BE2C (cell line): ENCODE results near the gene BST1.
A peak's percentile ranks its signal among the peaks of the same experiment; 100 is the strongest.

Experiments
- DNase-seq: peaks from one replicate; pipeline ENCODE4 v3.0.0-alpha.2; 2020
- H3K27me3 ChIP-seq: fragments of 250-450 bp; sonication (Bioruptor Pico); 2 replicates; pipeline ENCODE4 v1.5.1; 2020; ENCODE audit warnings: mild to moderate bottlenecking
- H3K36me3 ChIP-seq: fragments of 250-450 bp; sonication (Bioruptor Pico); 2 replicates; pipeline ENCODE4 v1.5.1; 2020; ENCODE audit warnings: mild to moderate bottlenecking
- H3K4me1 ChIP-seq: fragments of 250-450 bp; sonication (Bioruptor Pico); 2 replicates; pipeline ENCODE4 v1.5.1; 2020
- H3K4me3 ChIP-seq: 2 replicates; pipeline ENCODE4 v1.5.1; 2011; ENCODE audit warnings: low read depth, low read length
- H3K9me3 ChIP-seq: fragments of 250-450 bp; sonication (Bioruptor Pico); 2 replicates; pipeline ENCODE4 v1.5.1; 2020
- TF ChIP-seq, protein P1 (sequence below): IDR thresholded peaks from 2 replicates; pipeline ENCODE4 v1.5.1; 2012; ENCODE audit warnings: mild to moderate bottlenecking, low read depth, low read length

Gene BST1

GRCh38 chr4:15656038-15656470 is 46.8 kb upstream of the BST1 start:
- Histone ChIP-seq H3K9me3 (no peaks in the 10 kb centered on the region), H3K27me3 (no peaks in the 10 kb centered on the region), H3K36me3 (no peaks in the 10 kb centered on the region), H3K4me1 (peaks cover 5% of the 10 kb centered on the region), H3K4me3 (peak overlapping the region; percentile 54)
- no peak for DNase-seq
- TF ChIP-seq, protein P1, sequence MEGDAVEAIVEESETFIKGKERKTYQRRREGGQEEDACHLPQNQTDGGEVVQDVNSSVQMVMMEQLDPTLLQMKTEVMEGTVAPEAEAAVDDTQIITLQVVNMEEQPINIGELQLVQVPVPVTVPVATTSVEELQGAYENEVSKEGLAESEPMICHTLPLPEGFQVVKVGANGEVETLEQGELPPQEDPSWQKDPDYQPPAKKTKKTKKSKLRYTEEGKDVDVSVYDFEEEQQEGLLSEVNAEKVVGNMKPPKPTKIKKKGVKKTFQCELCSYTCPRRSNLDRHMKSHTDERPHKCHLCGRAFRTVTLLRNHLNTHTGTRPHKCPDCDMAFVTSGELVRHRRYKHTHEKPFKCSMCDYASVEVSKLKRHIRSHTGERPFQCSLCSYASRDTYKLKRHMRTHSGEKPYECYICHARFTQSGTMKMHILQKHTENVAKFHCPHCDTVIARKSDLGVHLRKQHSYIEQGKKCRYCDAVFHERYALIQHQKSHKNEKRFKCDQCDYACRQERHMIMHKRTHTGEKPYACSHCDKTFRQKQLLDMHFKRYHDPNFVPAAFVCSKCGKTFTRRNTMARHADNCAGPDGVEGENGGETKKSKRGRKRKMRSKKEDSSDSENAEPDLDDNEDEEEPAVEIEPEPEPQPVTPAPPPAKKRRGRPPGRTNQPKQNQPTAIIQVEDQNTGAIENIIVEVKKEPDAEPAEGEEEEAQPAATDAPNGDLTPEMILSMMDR, result no peak

GRCh38 chr4:15657366-15657765 is 45.5 kb upstream of the BST1 start:
- no peaks in the 10 kb centered on the region for H3K9me3 ChIP-seq
- TF ChIP-seq, protein P1, result no peak
- no peaks in the 10 kb centered on the region for H3K27me3 ChIP-seq
- no peaks in the 10 kb centered on the region for H3K36me3 ChIP-seq
- H3K4me3 ChIP-seq, result no peak overlapping the region
- H3K4me1 ChIP-seq, result peaks cover 5% of the 10 kb centered on the region
- DNase-seq, result no peak

DNA sequence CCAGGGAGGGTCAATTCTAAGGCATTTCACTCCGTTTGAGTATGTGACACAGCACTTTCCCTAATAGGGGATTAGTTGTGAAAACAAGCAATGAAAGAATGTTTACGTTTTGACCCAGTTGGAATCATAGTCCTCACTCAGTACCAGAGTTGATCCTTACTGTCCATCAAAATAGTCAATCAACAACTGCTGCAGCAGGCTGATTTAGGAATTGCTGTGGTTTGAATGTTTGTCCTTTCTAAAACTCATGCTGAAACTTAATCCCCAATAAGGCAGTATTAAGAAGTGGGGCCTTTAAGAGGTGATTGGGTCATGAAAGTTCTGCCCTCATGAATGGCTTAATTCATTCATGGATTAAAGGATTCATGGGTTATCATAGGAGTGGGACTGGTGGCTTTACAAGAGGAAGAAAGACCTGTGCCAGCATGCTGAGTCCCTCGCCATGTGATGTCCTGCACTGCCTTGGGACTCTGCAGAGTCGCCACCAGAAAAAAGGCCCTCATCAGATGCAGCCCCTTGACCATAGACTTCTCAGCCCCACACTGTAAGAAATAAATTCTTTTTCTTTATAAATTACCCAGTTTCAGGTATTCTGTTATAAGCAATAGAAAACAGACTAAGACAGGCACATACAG is 44.6 kb upstream of the BST1 start:
- TF ChIP-seq, protein P1, result no peak
- Histone ChIP-seq H3K36me3 (no peaks in the 10 kb centered on the region), H3K27me3 (no peaks in the 10 kb centered on the region), H3K4me3 (no peak overlapping the region), H3K4me1 (peaks cover 5% of the 10 kb centered on the region), H3K9me3 (no peaks in the 10 kb centered on the region)
- DNase-seq, result no peak

- peaks cover 5% of the 10 kb centered on the region for H3K4me1 ChIP-seq
- TF ChIP-seq, protein P1, result no peak
- H3K9me3 ChIP-seq, result no peaks in the 10 kb centered on the region
- no peak overlapping the region for H3K4me3 ChIP-seq
- H3K27me3 ChIP-seq, result no peaks in the 10 kb centered on the region
- no peaks in the 10 kb centered on the region for H3K36me3 ChIP-seq
- DNase-seq, result no peak
Measured at GRCh38 chr4:15658781-15659180, 44.1 kb upstream of the BST1 start.

DNA sequence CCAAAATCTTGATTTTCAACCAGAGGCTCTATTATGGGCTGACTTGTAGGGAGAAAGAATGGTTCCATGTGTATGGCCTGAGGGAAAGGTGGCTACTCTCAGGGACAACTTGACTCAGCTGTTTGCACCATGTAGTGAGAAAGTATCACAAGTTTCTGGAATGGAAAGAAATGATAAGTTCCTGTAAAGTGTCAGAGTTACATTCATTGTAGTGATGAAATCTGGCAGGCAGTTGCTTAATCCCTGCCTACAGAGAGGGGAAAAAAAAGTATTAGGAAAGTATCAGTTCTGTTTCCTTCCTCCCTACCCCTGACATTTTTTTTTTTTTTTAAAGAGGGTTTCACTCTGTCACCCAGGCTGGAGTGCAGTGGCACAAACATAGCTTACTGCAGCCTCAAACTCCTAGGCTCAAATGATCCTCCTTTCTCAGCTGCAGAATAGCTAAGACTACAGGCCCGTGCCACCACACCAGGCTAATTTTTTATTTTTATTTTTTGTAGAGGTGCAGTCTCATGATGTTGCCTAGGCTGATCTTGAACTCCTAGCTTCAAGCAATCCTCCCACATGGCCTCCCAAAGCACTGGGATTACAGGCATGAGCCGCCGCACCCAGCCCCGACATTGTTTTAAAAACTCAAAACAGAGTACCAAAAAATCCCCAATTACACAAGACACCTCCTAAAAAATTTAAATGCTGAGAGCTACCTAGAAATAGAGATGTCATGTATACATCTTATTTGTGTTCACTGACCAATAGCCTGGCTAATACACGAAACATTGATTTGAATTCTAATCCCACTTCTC is 42.9 kb upstream of the BST1 start:
- H3K4me1 ChIP-seq, result peaks cover 5% of the 10 kb centered on the region
- TF ChIP-seq, protein P1, result no peak
- no peaks in the 10 kb centered on the region for H3K36me3 ChIP-seq
- DNase-seq, result no peak
- no peaks in the 10 kb centered on the region for H3K9me3 ChIP-seq
- H3K27me3 ChIP-seq, result no peaks in the 10 kb centered on the region
- H3K4me3 ChIP-seq, result no peak overlapping the region

GRCh38 chr4:15665753-15666365 is 37.0 kb upstream of the BST1 start:
- no peak for DNase-seq
- Histone ChIP-seq H3K4me1 (no peaks in the 10 kb centered on the region), H3K9me3 (no peaks in the 10 kb centered on the region), H3K36me3 (peaks cover 6% of the 10 kb centered on the region; the same call in 1 of the 2 replicates), H3K4me3 (no peak overlapping the region), H3K27me3 (no peaks in the 10 kb centered on the region)
- TF ChIP-seq, protein P1, result no peak
